ENCODE data around the gene ITPA.

ITPA gene

GRCh38 chr20:3226093-3226492, 16.8 kb downstream of the ITPA start:
- FAIRE-seq (no peak), DNase-seq (ENCODE audit: insufficient read length, low spot score) (no peak)

DNA sequence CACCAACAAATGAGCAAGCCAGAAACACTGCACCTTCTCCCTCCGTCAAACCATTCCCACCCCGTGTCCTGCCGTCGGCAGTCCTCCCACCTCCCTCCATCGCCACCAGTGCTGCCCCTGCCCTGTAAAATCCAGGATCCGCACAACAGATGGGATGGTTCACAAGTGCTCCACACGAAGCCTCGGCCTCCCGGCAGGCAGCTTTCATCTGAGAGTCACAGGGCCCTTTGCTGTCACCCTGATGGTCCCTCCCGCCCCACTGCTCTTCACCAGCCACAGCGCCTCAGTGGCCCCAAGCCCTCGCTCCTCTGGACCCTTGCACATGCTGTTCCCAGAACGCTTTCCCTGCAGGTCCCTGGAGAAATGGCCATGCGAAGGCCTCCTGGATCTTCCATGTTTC, 17.6 kb downstream of the ITPA start:
- no peak for FAIRE-seq
- DNase-seq (ENCODE audit: insufficient read length, low spot score) = no peak

DNA sequence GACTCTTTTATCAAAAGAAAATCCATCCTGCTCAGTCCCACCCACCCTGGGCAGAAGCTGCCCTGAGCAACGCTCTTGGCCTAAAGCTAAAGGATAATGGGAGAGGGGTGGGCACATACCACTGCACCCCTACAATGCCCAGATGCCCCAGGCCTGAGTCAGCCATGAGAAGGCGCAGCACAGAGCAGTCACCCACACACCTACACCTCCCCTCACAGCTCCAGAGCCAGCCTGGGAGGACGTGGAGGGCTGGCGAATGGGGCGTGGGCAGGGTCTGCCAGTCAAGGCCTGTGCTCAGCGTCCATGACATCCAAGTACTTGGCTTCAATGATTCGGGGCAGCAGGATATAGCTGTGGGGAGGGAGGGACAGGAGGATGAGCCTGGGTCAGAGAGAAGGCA, 18.2 kb downstream of the ITPA start:
- no peak for FAIRE-seq
- DNase-seq (ENCODE audit: insufficient read length, low spot score) = no peak

- FAIRE-seq (no peak), DNase-seq (ENCODE audit: insufficient read length, low spot score) (no peak)
These were observed 18.8 kb downstream of the ITPA start for GRCh38 chr20:3227936-3228749.

GRCh38 chr20:3228750-3229032, 19.4 kb downstream of the ITPA start:
- DNase-seq (ENCODE audit: insufficient read length, low spot score) = no peak
- no peak for FAIRE-seq

GRCh38 chr20:3229158-3229557, 19.9 kb downstream of the ITPA start:
- FAIRE-seq (no peak), DNase-seq (ENCODE audit: insufficient read length, low spot score) (no peak)

DNA sequence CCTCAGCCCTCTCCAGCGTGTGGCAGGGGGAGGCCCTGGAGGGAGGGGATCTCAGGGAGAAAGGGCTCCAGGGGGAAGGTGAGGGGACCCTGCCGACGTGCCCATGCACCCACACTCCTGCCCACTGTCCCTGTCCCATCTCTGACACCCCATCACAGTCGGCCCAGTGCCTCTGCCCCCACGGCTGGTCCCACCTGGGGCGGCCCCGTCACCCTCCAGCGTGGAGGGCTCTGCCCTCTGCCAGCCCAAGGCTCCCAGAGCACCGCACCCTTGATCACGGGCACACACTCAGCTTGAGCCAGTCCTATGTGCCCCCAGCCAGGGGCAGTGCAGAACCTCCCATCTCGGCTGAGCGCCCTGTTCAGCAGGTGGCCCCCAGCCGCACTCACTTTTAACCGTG, 20.5 kb downstream of the ITPA start:
- DNase-seq (ENCODE audit: insufficient read length, low spot score) (no peak), FAIRE-seq (no peak)

- FAIRE-seq = no peak
- DNase-seq (ENCODE audit: insufficient read length, low spot score) = no peak
These were observed 21.8 kb downstream of the ITPA start for GRCh38 chr20:3231116-3231515.

DNA sequence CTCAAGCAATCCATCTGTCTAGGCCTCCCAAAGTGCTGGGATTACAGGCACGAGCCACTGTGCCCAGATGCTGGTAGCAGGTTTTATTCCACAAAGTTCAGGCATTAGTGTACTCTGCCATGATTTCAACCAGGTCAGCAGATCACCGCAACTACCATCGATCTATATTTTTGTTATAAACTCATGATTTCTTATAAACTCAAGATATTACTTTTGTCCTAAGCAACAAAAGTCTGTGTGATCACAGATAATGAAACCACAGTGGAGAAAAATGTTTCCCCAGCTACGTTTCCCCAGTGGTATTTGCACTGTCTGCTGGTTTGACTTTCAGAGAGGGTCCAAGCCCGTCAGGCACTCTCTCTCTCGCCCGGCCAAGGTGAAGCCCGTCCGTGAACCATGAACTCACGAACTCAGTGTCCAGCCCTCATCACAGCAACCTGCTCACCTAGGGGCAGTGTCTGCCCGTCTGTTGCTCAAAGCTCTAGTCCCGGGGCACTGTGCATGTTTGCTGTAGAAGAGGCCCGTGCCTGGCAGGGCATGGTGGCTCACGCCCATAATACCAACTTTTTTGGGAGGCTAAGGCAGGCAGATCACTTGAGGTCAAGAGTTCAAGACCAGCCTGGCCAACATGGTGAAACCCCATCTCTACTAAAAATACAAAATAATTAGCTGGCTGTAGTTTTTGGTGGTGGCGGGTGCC, 22.7 kb downstream of the ITPA start:
- FAIRE-seq = no peak
- DNase-seq (ENCODE audit: insufficient read length, low spot score) = no peak

DNA sequence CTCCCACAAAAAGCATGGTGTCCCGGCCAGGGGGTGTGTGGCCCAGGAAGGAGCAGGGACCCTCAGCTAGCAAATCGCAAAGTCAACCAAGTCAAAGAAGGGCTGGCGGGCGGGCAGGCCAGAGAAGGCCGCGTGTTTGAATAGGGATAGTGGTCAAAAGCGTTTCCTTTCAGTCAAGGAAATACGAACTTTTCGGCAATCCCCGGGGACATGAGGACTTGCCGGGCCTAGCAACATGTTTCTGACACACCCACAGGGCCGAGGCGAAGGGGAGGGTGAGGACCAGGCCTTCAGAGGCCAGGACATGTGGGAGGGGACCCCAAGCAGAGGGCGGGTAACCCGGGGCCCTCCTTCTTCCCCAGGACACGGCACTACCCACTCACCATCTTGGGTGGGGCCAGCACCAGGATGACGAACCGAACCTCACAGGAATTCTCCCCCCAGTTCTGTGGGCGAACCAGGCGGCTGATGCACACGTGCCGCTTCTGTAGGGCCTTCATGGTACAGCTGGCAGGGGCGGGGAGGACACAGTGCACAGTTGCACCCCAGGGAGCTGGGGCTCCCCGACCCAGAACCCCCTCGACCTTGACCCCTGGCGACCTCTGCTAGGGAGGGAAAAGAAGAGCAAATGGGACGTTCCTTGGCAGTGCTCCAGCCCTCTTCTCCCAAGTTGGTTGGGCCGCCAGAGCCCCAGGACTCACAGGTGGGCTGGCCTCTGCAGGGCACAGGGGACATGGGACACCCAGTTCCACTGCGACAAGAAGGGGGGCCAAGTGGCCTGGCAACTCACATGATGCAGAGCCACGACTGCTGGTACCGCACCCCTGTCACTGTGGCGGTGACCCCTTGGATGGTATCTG, 24.1 kb downstream of the ITPA start:
- DNase-seq (ENCODE audit: insufficient read length, low spot score) (no peak), FAIRE-seq (no peak)

DNA sequence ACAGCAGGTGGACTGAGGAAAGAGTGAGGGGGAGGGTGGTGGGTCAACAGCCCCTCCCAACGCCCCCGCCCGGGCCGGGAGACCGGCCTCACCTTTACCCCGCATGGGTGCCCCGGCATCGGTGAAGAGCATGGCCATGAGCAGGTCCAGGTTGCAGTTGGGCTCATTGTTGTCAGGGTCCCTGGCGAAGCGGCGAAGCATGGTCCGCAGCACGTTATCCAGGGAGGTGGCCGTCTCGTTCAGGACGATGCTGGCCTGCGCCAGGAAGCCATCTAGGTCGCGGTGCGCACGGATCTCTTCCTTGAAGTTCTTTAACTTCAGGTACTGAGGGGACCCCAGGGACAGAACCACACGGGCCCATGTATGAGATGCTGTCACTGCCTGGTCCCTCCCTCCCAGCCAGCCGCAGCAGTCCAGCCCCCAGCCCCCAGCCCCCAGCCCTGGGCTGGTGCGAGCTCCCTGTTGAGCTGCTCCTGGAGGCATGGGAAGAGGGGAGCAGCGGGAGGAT, 24.7 kb downstream of the ITPA start:
- FAIRE-seq (no peak), DNase-seq (ENCODE audit: insufficient read length, low spot score) (no peak)

- FAIRE-seq (no peak), DNase-seq (ENCODE audit: insufficient read length, low spot score) (no peak)
These were observed 26.5 kb downstream of the ITPA start for GRCh38 chr20:3235666-3236324.

DNA sequence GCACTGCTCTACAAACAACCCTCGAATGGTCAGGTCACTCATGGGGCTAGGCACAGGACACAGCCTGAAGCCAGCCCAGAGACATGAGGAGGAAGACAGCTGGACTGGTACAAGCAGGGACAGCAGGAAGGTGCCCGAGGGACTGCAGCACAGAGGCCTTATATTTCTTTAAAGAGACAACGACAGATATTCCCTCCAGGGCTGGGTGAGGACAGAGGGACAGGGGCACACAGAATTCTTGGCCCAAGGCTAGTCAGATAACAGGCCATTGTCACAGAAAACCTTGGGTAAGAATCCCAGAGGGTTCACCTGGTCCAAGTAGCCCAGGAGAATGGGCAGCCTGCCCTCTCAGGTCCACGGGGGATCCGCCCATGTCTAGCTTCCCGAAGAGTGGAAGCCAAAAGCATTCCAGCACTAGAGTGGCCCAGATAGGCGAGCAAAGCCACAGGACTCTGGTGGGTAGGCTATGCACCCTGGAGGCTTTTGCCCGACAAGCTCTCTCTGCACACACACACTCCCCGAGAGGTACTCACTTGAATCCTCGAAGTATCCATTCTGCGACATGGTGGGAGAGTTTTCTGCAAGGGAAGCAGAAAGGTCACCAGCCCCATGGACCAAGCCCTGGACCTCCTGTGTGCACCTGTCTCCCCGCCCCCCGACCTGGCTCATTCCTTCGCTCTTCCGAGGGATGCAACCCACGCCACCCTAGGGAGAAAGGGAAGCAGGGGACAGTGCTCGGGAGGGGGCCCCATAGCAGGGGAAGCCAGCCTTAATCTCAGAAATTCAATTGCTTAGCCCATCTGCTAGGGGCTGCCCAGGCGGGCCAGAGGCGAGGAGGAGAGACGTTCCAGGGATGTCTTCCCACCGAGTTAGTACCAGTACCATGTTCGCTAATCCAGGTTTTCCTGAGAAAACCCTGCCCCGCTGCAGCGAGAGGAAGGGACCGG, 28.0 kb downstream of the ITPA start:
- FAIRE-seq = no peak
- no peak for DNase-seq (ENCODE audit: insufficient read length, low spot score)

GRCh38 chr20:3237958-3238615, 28.8 kb downstream of the ITPA start:
- FAIRE-seq (no peak), DNase-seq (ENCODE audit: insufficient read length, low spot score) (no peak)

DNA sequence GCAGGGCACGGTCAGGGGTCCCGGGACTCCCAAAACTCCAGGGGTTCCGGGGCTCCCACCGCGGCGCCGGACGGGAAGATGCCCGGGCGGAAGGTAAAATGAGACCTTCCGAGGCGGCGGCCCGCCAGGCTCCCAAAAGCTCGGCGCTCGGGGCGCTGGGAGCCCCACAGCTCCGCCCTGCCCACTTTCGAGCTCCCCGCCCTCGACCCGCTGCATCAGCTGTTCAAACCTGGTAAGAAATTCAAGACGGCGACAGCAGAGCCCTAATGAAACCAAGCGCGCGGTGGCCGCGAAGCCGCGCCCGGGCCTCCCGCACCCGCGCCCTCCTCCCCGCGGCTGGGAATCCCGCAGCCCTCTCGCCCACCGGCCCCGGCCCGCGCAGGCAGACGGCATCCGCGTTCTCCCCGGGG, 29.3 kb downstream of the ITPA start:
- FAIRE-seq (no peak), DNase-seq (ENCODE audit: insufficient read length, low spot score) (peak; percentile 69)

DNA sequence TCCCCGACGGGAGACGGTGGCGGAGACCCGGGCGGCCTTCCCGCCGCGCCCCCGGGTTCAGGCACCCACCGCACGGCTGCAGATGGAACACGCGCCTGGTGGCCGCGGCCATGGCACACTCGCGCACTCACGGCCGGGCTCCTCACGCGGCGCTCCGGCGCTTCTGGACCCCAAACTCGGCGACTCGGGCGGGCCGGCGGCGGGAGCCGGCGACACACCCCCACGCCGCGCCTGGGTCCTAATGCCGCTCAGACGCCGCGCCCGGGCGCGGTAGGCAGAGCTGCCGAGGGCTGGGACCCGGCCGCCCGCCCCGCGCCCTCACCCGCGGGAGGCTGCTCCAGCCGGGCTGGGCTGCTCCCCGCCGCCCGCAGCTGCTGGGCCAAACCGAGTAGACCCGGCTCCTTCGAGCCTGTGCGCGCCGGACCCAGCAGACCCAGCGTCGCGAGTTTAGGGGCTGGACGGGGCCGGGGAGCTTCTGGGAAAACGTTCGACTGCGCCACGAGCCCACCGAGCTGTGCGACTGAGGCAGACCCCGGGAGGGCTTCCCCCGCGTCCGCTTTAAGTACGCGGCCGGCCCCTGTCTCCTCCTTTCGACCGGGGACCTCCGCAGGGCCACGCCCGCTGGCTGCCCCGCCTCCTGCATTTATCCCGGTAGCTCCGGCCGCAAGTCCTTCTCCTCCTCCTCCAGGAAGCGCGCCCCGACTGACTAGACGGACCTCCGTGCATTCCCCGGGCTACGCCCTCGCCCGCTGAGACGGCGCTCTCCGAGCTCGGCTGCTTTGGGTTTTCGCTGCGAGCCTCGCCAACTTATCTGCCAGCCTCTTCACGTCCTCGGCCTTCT, 29.9 kb downstream of the ITPA start, which contains the start of gene SLC4A11:
SLC4A11 (minus strand) TSS at position 165 of the 841 bp plus-strand sequence; CDS start at position 112, 53 bp downstream.
- no peak for FAIRE-seq
- peak; percentile 74 for DNase-seq (ENCODE audit: insufficient read length, low spot score)

DNA sequence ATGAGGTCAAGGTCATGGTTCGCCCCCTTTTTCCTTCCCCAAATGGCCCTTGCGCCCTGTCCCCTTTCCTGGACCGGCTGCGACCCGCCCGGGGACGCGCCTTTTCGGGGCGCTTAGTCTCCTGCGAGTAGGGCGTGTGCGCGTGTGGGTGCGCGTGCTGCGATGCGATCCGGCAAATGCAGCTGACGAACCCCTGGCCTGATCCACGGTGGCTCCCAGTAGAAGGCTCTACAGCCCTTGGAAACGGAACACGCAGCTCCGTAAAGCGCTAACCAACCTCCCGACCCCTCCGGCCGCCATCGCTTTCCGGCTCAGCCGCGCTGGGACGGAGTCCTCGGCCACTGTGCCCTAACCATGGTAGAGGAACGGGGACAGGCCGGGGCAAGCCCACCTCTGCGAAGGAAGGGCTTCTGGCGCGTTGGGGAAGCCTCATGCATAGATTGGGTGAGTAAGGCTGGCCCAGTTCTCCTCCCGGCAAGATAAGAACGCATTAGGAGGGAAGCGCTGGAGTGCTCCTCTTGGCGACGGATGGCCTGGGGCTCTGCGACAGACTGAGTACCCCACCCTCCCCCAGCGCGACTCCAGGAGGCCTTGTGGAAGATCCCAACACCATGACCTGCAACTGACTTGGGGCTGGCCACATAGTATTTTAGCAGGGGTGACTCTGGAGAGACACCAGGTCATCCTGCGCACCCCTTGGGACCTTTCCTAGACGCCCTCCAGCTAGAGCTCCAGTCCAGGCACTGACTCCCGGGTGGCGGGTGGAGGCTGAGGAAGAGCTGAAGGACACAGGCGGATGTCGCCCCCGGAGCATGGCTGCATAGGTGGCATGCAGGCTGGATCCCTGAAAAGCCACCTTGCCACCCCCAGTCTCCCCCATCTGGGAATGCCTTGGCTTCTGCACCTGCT, 30.8 kb downstream of the ITPA start:
- FAIRE-seq (no peak), DNase-seq (ENCODE audit: insufficient read length, low spot score) (no peak)
